Measurements from ENCODE around the gene PPP4R3C.
"Not testable (repeated sequence)": the region's sequence is repeated elsewhere in the genome, so short reads cannot be mapped to it uniquely, and the experiment has no call there.

Gene PPP4R3C

DNA sequence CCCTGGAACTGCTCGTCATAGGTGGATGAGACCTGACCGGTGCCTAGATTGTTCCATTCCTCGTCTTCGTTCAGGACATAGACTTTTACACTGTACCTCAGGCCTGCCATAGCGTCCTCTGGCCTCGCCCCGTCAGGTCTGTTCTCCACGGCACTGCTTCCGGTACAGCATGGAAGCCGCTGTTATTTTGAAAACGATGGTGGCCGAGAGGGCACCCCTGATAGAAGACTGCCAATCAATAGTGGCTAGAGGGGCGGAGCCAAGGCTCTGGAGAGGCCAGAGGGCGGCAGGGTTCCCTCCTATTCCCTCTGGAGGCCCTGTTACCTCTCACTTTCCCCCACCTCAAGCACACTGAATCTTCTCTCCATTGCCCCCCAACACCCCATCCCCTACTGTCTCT is at the start of gene PPP4R3C:
Gene PPP4R3C, minus strand, starts transcription at position 155 of the 400 bp plus-strand sequence. Its CDS starts 45 bp downstream, at position 110.
- H3K36me3 Mint-ChIP-seq (ENCODE audit: low read depth) = no peaks in the 10 kb centered on the region
- no peaks in the 10 kb centered on the region for H3K4me1 Mint-ChIP-seq
- no peak within 1 kb of the TSS for H3K4me3 Mint-ChIP-seq
- no peaks in the 10 kb centered on the region for H3K27me3 Mint-ChIP-seq (ENCODE audit: low read depth)
- H3K27ac Mint-ChIP-seq = no peak within 1 kb of the TSS
- peaks cover 14% of the 10 kb centered on the region for H3K9me3 Mint-ChIP-seq
- TF ChIP-seq, protein P1, sequence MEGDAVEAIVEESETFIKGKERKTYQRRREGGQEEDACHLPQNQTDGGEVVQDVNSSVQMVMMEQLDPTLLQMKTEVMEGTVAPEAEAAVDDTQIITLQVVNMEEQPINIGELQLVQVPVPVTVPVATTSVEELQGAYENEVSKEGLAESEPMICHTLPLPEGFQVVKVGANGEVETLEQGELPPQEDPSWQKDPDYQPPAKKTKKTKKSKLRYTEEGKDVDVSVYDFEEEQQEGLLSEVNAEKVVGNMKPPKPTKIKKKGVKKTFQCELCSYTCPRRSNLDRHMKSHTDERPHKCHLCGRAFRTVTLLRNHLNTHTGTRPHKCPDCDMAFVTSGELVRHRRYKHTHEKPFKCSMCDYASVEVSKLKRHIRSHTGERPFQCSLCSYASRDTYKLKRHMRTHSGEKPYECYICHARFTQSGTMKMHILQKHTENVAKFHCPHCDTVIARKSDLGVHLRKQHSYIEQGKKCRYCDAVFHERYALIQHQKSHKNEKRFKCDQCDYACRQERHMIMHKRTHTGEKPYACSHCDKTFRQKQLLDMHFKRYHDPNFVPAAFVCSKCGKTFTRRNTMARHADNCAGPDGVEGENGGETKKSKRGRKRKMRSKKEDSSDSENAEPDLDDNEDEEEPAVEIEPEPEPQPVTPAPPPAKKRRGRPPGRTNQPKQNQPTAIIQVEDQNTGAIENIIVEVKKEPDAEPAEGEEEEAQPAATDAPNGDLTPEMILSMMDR (IDR thresholded peaks at IDR 0.05; ENCODE audit: unreplicated experiment in 3 of 3) = no peak

DNA sequence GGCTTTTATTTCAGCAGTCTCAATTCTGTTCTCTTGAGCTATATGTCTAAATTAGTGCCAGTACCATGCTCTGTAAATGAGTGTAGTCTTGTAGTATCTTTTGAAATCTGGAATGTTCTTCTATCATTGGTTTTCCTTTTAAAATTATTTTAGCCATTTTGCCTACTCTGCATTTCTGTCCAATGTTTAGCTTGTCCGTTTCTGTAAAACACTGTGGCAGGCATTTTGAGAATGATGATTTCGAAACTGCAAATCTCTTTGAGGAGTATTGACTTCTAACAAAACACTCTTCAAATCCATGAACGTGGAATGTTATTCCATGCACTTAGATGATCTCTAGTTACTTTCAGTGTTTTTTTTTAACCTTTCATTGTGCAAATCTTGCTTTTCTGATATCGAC is 28.3 kb upstream of the PPP4R3C start:
- H3K27me3 Mint-ChIP-seq (ENCODE audit: low read depth) = no peaks in the 10 kb centered on the region
- H3K4me1 Mint-ChIP-seq = no peaks in the 10 kb centered on the region
- H3K4me3 Mint-ChIP-seq = no peak overlapping the region
- TF ChIP-seq, protein P1 (IDR thresholded peaks at IDR 0.05; ENCODE audit: unreplicated experiment in 3 of 3) = no peak
- H3K27ac Mint-ChIP-seq = no peak overlapping the region
- H3K36me3 Mint-ChIP-seq (ENCODE audit: low read depth) = no peaks in the 10 kb centered on the region
- peaks cover 10% of the 10 kb centered on the region for H3K9me3 Mint-ChIP-seq

DNA sequence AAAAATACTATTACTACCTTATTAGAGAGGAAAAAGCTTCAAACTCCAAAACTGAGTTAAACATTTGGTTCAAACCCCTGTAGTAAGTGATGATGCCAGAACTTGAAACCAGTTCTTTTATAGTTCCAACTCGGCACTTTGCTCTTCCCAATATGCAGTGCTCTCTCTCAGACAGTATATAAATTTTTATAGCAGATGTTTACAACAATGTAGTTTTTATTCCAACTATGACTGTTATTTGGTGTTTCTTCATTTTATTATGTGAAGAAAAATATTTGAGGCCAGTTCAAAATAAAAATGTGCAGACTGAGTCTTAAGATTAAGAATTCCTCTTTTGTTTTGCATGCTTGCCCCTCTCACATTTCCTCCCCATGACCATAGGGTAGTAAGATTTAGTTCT is 2.9 kb upstream of the PPP4R3C start:
- TF ChIP-seq, protein P1 (IDR thresholded peaks at IDR 0.05; ENCODE audit: unreplicated experiment in 3 of 3) = no peak
- H3K36me3 Mint-ChIP-seq (ENCODE audit: low read depth) = no peaks in the 10 kb centered on the region
- no peak overlapping the region for H3K27ac Mint-ChIP-seq
- H3K9me3 Mint-ChIP-seq = peaks cover 7% of the 10 kb centered on the region
- H3K27me3 Mint-ChIP-seq (ENCODE audit: low read depth) = no peaks in the 10 kb centered on the region
- no peak overlapping the region for H3K4me3 Mint-ChIP-seq
- no peaks in the 10 kb centered on the region for H3K4me1 Mint-ChIP-seq

DNA sequence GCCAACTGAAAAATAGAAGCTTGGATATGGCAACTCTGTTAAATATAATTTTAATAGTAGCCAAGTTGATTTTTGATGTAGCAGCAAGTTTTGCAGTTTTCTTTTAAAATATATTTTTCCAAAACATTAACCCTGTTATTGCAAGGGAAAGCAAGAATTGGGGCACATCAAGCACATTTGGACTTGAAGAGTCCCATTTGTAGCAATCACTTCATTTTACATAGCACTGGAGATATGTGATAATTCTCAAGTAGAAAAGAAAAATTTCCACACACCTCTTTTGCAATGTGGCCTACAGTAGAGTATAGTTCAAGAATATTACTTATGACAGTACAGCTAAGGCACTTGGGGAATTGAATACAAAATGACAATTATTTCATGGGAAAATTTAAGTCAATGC is 1.9 kb upstream of the PPP4R3C start:
- Mint-ChIP-seq H3K27me3 (ENCODE audit: low read depth) (no peaks in the 10 kb centered on the region), H3K27ac (no peak overlapping the region), H3K4me3 (no peak overlapping the region), H3K9me3 (peaks cover 14% of the 10 kb centered on the region), H3K36me3 (ENCODE audit: low read depth) (no peaks in the 10 kb centered on the region), H3K4me1 (no peaks in the 10 kb centered on the region)
- TF ChIP-seq, protein P1 (IDR thresholded peaks at IDR 0.05; ENCODE audit: unreplicated experiment in 3 of 3) = no peak

DNA sequence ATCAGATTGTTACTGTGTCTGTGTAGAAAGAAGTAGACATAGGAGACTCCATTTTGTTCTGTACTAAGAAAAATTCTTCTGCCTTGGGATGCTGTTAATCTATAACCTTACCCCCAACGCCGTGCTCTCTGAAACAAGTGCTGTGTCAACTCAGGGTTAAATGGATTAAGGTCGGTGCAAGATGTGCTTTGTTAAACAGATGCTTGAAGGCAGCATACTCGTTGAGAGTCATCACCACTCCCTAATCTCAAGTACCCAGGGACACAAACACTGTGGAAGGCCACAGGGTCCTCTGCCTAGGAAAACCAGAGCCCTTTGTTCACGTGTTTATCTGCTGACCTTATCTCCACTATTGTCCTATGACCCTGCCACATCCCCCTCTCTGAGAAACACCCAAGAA is 4.0 kb downstream of the PPP4R3C start:
- H3K9me3 Mint-ChIP-seq = peaks cover 17% of the 10 kb centered on the region
- not testable (repeated sequence) for H3K27me3 Mint-ChIP-seq (ENCODE audit: low read depth); H3K4me1 Mint-ChIP-seq; H3K4me3 Mint-ChIP-seq; H3K36me3 Mint-ChIP-seq (ENCODE audit: low read depth); H3K27ac Mint-ChIP-seq

DNA sequence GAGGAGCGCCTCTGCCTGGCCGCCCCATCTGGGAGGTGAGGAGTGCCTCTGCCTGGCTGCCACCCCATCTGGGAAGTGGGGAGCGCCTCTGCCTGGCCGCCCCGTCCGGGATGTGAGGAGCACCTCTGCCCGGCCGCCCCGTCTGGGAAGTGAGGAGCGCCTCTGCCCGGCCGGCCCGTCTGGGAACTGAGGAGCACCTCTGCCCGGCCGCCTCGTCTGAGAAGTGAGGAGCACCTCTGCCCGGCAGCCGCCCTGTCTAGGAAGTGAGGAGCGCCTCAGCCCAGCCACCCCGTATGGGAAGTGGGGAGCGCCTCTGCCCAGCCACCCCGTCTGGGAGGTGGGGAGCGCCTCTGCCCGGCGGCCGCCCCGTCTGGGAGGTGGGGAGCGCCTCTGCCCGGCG is 4.6 kb downstream of the PPP4R3C start:
- not testable (repeated sequence) for H3K36me3 Mint-ChIP-seq (ENCODE audit: low read depth); H3K27ac Mint-ChIP-seq; H3K4me3 Mint-ChIP-seq; H3K27me3 Mint-ChIP-seq (ENCODE audit: low read depth); H3K4me1 Mint-ChIP-seq
- H3K9me3 Mint-ChIP-seq = peaks cover 19% of the 10 kb centered on the region

DNA sequence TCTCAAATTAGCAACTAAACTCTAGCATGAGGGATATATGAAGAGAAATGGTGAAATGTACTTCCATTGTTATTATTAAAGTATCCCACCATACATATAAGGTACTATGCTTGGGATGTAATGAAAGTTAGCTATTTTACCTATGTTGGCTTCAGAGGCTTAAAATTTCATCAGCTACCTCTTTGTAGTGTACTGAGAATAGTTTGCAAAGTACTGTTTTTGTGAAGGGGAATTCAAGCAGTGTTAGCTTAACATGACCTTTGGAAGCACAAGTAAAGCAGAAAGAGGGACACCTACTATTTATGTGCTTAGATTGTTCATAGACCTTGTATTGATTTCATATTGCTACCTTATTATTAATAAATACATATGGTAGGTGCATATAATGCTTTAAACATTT is 11.8 kb downstream of the PPP4R3C start:
- Mint-ChIP-seq H3K9me3 (peaks cover 12% of the 10 kb centered on the region), H3K36me3 (ENCODE audit: low read depth) (no peaks in the 10 kb centered on the region), H3K4me3 (no peak overlapping the region), H3K27me3 (ENCODE audit: low read depth) (no peaks in the 10 kb centered on the region), H3K4me1 (no peaks in the 10 kb centered on the region), H3K27ac (no peak overlapping the region)
- TF ChIP-seq, protein P1 (IDR thresholded peaks at IDR 0.05; ENCODE audit: unreplicated experiment in 3 of 3) = no peak

Measured in nephron (organoid).